Testis (tissue), 3 donors: ENCODE results near the gene MAPK8IP3. TPM values are rescaled to one million over a fixed set of nuclear protein-coding genes. Genes with fewer than 3 reads are reported as not detected.

Experiments
- DNase-seq: peaks from one replicate; pipeline ENCODE4 v3.0.0-alpha.2; 2019
- H3K27ac ChIP-seq, 2 donors: fragments of 200-600 bp; sonication (generic); one replicate each; pipeline ENCODE4 v1.5.1; 2019
- H3K27me3 ChIP-seq: fragments of 200-600 bp; sonication (generic); one replicate; pipeline ENCODE4 v1.5.1; 2019
- H3K36me3 ChIP-seq: fragments of 200-600 bp; sonication (generic); one replicate; pipeline ENCODE4 v1.5.1; 2017; ENCODE audit warnings: low read depth; ENCODE audit errors: missing control alignments
- H3K4me1 ChIP-seq: fragments of 200-600 bp; sonication (generic); one replicate; pipeline ENCODE4 v1.5.1; 2019
- H3K4me3 ChIP-seq, 2 donors: fragments of 200-600 bp; sonication (generic); one replicate each; pipeline ENCODE4 v1.5.1; 2017 to 2019
- H3K9me3 ChIP-seq: fragments of 200-600 bp; sonication (generic); one replicate; pipeline ENCODE4 v1.5.1; 2017
- POLR2A ChIP-seq: fragments of 450-650 bp; IDR thresholded peaks from one replicate; pipeline ENCODE4 v1.6.1; 2017; ENCODE audit warnings: antibody characterized with exemption, mild to moderate bottlenecking, moderate library complexity
- WGBS, 2 donors: methylation state at CpG; one replicate each; pipeline ENCODE4 v1.1.5; 2018; 5-methylcytosine and 5-hydroxymethylcytosine counted together
- intact Hi-C: fragments of 100-400 bp; cut with DNase I; formaldehyde crosslinking; loops from one replicate; pipeline ENCODE4 v1.15.1; 2023; ENCODE audit warnings: low total_unique reads
- microRNA-seq, 2 donors: library from miRNA; unstranded; fragments of <30 nt; microRNA quantifications; one replicate each; pipeline ENCODE4, GENCODE V29; 2016; ENCODE audit warnings: borderline number of aligned reads in 2 of 2, borderline replicate concordance in 1 of 2
- polyA plus RNA-seq: library from polyadenylated mRNA; stranded (reverse); fragments of 350-450 nt; fragmentation: Illumina TruSeq; extraction: RNeasy Lipid Tissue Mini Kit (QIAGEN cat#74804); gene quantifications from one replicate; pipeline ENCODE4 v1.2.3, GENCODE V29; 2014; ENCODE audit warnings: low read depth, low replicate concordance; ENCODE audit not compliant: insufficient read depth
- small RNA-seq, 2 donors: library from RNA; depleted of rRNA; stranded (forward); fragments of <200 nt; gene quantifications; one replicate each; pipeline ENCODE3, GENCODE V24; 2016
- total RNA-seq, 2 donors: library from RNA; depleted of rRNA; stranded (reverse); fragments of >200 nt; gene quantifications; one replicate each; pipeline ENCODE4 v1.2.3, GENCODE V29; 2016
- TF ChIP-seq, protein P1 (sequence below), 3 experiments: fragments of 450-650 bp in 2 of 3; fragments of 200-600 bp in 1 of 3; sonication (generic) in 1 of 3; IDR thresholded peaks; one replicate each; pipeline ENCODE4 v1.5.1; 2016 to 2019; ENCODE audit warnings: antibody characterized with exemption in 3 of 3, mild to moderate bottlenecking in 2 of 3, moderate library complexity in 1 of 3

MAPK8IP3 gene
- total and polyA plus RNA-seq, 3 donors from 2014 or later = 52.7 to 154 (median 128) TPM

DNA sequence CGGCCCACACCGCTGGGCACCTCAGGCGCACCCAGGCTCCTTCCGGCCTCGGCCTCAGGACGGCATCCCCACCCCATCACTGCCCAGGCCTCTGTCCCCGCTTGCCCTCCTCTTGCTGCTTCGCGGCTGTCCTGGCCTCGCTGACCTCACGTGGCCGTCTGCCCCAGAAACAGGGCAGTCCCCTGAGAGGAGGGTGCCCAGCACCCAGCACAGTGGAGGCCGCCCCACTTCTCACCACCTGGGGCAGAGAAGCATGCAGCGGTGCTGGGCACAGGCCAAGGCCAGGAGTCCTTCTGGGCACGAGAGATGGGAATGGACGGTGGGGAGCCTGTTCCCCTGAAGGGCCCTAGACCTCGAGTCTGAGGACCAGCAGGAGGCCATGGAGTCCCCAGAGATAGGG lies 111.7 kb downstream of the MAPK8IP3 start:
- H3K4me1 ChIP-seq = no peaks in the 10 kb centered on the region
- no peaks in the 10 kb centered on the region for H3K27me3 ChIP-seq
- no peak overlapping the region for H3K4me3 ChIP-seq
- no peak for TF ChIP-seq POLR2A
- TF ChIP-seq, protein P1, sequence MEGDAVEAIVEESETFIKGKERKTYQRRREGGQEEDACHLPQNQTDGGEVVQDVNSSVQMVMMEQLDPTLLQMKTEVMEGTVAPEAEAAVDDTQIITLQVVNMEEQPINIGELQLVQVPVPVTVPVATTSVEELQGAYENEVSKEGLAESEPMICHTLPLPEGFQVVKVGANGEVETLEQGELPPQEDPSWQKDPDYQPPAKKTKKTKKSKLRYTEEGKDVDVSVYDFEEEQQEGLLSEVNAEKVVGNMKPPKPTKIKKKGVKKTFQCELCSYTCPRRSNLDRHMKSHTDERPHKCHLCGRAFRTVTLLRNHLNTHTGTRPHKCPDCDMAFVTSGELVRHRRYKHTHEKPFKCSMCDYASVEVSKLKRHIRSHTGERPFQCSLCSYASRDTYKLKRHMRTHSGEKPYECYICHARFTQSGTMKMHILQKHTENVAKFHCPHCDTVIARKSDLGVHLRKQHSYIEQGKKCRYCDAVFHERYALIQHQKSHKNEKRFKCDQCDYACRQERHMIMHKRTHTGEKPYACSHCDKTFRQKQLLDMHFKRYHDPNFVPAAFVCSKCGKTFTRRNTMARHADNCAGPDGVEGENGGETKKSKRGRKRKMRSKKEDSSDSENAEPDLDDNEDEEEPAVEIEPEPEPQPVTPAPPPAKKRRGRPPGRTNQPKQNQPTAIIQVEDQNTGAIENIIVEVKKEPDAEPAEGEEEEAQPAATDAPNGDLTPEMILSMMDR (IDR thresholded peaks at IDR 0.05) = no peak
- no peak overlapping the region for H3K27ac ChIP-seq
- no peak for DNase-seq
- H3K9me3 ChIP-seq = no peaks in the 10 kb centered on the region
- H3K36me3 ChIP-seq = no peaks in the 10 kb centered on the region
- intact Hi-C loops = no loop called here
- 88 to 98% methylated on average over 6 to 17 of the region's 17 CpGs for WGBS, 2 donors

DNA sequence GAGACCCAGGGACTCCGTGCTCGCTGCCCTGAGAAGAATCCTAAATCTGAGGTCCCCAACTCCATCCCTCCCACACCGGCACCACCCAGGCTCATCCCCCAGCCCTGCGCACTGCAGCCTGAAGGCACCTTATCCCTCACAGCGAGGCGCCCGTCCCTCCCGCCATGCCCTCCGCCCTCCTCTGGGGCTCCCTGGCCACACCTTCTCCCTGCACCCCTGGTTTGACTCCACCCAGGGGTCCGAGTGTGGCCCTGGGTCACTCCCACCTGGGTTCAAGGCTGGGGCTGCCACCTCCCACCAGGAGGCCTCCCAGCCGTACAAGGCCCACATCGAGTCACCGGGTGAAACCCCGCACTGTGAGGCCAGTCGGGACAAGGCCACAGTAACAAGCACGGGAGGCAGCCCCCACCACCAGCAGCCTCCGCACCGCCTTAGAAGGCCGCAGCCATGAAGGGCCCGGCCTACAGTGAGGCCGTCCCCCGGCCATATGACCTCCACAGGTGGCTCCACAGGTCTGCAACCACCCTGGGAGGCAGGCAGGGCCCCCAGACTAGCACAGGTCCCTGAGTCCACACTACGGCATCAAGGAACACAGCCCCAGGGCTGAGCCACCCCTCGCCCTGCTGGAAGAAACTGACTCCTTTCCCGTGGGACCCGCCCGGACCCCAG lies 112.3 kb downstream of the MAPK8IP3 start:
- Histone ChIP-seq H3K4me1 (no peaks in the 10 kb centered on the region), H3K27me3 (no peaks in the 10 kb centered on the region), H3K4me3 (no peak overlapping the region), H3K36me3 (no peaks in the 10 kb centered on the region), H3K27ac (no peak overlapping the region), H3K9me3 (no peaks in the 10 kb centered on the region)
- intact Hi-C loops = no loop called here
- TF ChIP-seq, protein P1 (IDR thresholded peaks at IDR 0.05) = no peak
- TF ChIP-seq POLR2A = no peak
- DNase-seq = no peak
- WGBS, 2 donors = 86 to 89% methylated on average over 20 to 22 of the region's 27 CpGs

DNA sequence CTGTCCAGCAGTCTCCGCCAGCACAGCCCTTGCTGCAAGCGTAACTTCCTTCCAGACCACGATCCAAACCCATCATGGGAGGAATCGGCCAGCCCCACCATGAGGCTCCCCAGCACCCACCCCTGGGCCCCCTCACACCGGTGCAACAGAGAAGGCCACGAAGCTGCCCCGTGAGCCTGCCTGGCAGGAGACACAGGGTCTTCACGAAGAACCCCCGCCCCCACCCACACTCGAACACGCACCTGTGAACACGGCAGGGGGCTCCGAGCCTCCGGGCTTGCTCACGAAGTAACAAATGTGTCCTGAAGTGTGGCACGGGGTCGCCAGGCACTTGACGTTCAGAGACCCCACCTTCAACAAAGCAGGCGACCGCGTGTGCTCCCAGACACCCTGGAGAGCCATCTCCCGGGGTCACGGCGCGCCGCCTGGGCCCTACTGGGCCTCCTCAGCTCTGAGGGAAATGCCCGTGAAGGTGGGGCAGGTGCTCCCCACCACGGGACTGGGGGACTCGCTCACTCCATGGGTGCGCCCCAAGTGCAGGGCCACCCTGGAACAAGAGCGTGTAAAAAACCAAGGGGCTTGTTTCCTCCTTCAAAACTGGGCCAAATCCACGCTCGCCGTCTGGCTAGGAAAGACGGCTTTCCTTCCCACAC lies 113.0 kb downstream of the MAPK8IP3 start:
- intact Hi-C loops = no loop called here
- peaks cover 2% of the 10 kb centered on the region for H3K4me1 ChIP-seq
- H3K27ac ChIP-seq = no peak overlapping the region
- no peaks in the 10 kb centered on the region for H3K9me3 ChIP-seq
- DNase-seq = no peak
- H3K27me3 ChIP-seq = no peaks in the 10 kb centered on the region
- WGBS, 2 donors = 93 to 94% methylated on average over 14 to 34 of the region's 35 CpGs
- H3K4me3 ChIP-seq = no peak overlapping the region
- TF ChIP-seq, protein P1 (IDR thresholded peaks at IDR 0.05) = no peak
- TF ChIP-seq POLR2A = no peak
- H3K36me3 ChIP-seq = no peaks in the 10 kb centered on the region

DNA sequence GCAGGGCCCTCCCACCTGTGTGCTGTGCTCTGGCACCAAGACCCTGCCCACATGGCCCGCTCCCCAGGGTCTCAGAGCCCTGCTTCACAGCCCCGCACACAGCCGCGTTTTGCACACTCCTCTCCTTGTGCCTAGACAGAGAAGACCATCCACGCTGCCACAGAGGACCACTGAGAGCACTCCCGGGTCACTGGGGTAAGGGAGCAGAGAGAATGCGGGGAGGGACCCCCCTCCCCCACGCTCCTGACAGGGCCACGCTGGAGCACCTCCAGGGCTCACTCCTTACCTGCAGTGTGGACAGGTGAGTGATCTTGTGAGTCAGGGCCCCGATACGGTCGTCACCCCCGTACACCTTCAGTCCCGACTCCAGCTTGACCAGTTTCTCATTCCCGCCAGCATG lies 113.6 kb downstream of the MAPK8IP3 start:
- Histone ChIP-seq H3K4me3 (no peak overlapping the region), H3K36me3 (no peaks in the 10 kb centered on the region)
- DNase-seq = no peak

More for the DNA sequence above, 113.6 kb downstream of the MAPK8IP3 start:
- intact Hi-C loops = no loop called here
- H3K9me3 ChIP-seq = no peaks in the 10 kb centered on the region
- H3K4me1 ChIP-seq = peaks cover 9% of the 10 kb centered on the region
- TF ChIP-seq, protein P1 (IDR thresholded peaks at IDR 0.05) = no peak
- TF ChIP-seq POLR2A = no peak
- 94 to 98% methylated on average over 13 to 15 of the region's 15 CpGs for WGBS, 2 donors
- no peak overlapping the region for H3K27ac ChIP-seq
- no peaks in the 10 kb centered on the region for H3K27me3 ChIP-seq

Small RNA genes lying within 50 kb of the gene (microRNA-seq; reads per million reads assigned to microRNA genes)
- gene MIR3177 = 0 to 1.4 reads per million in 2 donors

Small RNA genes lying within 50 kb of the gene (small RNA-seq; reads per million reads assigned to genes)
- 0 reads per million in 2 donors for gene MIR3177

Other genes with a start within 250 kb of the MAPK8IP3 start
- 100 to 1,000 TPM; 152 to 160 TPM for gene CLCN7, start 231.2 kb upstream of the MAPK8IP3 start, total RNA-seq
- 79.6 TPM for gene CLCN7, start 231.2 kb upstream of the MAPK8IP3 start, polyA plus RNA-seq
- 1 to 10 TPM; 1.7 to 3.4 TPM for gene PTX4, start 217.3 kb upstream of the MAPK8IP3 start, total RNA-seq
- gene PTX4, start 217.3 kb upstream of the MAPK8IP3 start, polyA plus RNA-seq = 1.3 TPM
- 10 to 100 TPM; 45.2 to 46.0 TPM for gene TELO2, start 212.8 kb upstream of the MAPK8IP3 start, total RNA-seq
- gene TELO2, start 212.8 kb upstream of the MAPK8IP3 start, polyA plus RNA-seq = 25.7 TPM
- gene TMEM204, start 172.5 kb upstream of the MAPK8IP3 start, total RNA-seq = 10 to 100 TPM; 19.4 to 21.4 TPM
- 13.7 TPM for gene TMEM204, start 172.5 kb upstream of the MAPK8IP3 start, polyA plus RNA-seq
- gene IFT140, start 94.1 kb upstream of the MAPK8IP3 start, total RNA-seq = 10 to 100 TPM; 57.4 to 74.0 TPM
- gene IFT140, start 94.1 kb upstream of the MAPK8IP3 start, polyA plus RNA-seq = 113 TPM
- gene CRAMP1, start 93.8 kb upstream of the MAPK8IP3 start, total RNA-seq = 10 to 100 TPM; 54.8 to 65.1 TPM
- 54.1 TPM for gene CRAMP1, start 93.8 kb upstream of the MAPK8IP3 start, polyA plus RNA-seq
- 10 to 100 TPM; 25.8 to 27.9 TPM for gene JPT2, start 27.9 kb upstream of the MAPK8IP3 start, total RNA-seq
- 45.2 TPM for gene JPT2, start 27.9 kb upstream of the MAPK8IP3 start, polyA plus RNA-seq
- 100 to 1,000 TPM; 100 to 119 TPM for gene NME3, start 65.3 kb downstream of the MAPK8IP3 start, total RNA-seq
- 29.3 TPM for gene NME3, start 65.3 kb downstream of the MAPK8IP3 start, polyA plus RNA-seq
- gene EME2, start 66.6 kb downstream of the MAPK8IP3 start, total RNA-seq = 10 to 100 TPM; 20.3 to 34.2 TPM
- 12.5 TPM for gene EME2, start 66.6 kb downstream of the MAPK8IP3 start, polyA plus RNA-seq
- gene MRPS34, start 66.9 kb downstream of the MAPK8IP3 start, total RNA-seq = 10 to 100 TPM; 66.5 to 81.6 TPM
- gene MRPS34, start 66.9 kb downstream of the MAPK8IP3 start, polyA plus RNA-seq = 49.2 TPM
- gene SPSB3, start 76.4 kb downstream of the MAPK8IP3 start, total RNA-seq = 100 to 1,000 TPM; 111 to 114 TPM
- gene SPSB3, start 76.4 kb downstream of the MAPK8IP3 start, polyA plus RNA-seq = 43.8 TPM
- 10 to 100 TPM; 81.5 to 90.8 TPM for gene NUBP2, start 76.8 kb downstream of the MAPK8IP3 start, total RNA-seq
- gene NUBP2, start 76.8 kb downstream of the MAPK8IP3 start, polyA plus RNA-seq = 49.8 TPM
- 1 to 10 TPM; 3.2 to 6.7 TPM for gene IGFALS, start 87.5 kb downstream of the MAPK8IP3 start, total RNA-seq
- 0.38 TPM for gene IGFALS, start 87.5 kb downstream of the MAPK8IP3 start, polyA plus RNA-seq
- gene HAGH, start 120.6 kb downstream of the MAPK8IP3 start, total RNA-seq = 100 to 1,000 TPM; 163 to 176 TPM
- gene HAGH, start 120.6 kb downstream of the MAPK8IP3 start, polyA plus RNA-seq = 266 TPM
- gene FAHD1, start 121.0 kb downstream of the MAPK8IP3 start, total RNA-seq = 10 to 100 TPM; 57.5 to 65.8 TPM
- gene FAHD1, start 121.0 kb downstream of the MAPK8IP3 start, polyA plus RNA-seq = 20.6 TPM
- 10 to 100 TPM; 34.6 to 53.9 TPM for gene MEIOB, start 166.0 kb downstream of the MAPK8IP3 start, total RNA-seq
- 53.8 TPM for gene MEIOB, start 166.0 kb downstream of the MAPK8IP3 start, polyA plus RNA-seq
- 1 to 10 TPM in 1 of 2 donors, under 1 TPM in 1; 0.94 to 1.6 TPM for gene HS3ST6, start 212.2 kb downstream of the MAPK8IP3 start, total RNA-seq
- 0.34 TPM for gene HS3ST6, start 212.2 kb downstream of the MAPK8IP3 start, polyA plus RNA-seq
- 10 to 100 TPM; 17.5 to 19.8 TPM for gene MSRB1, start 237.0 kb downstream of the MAPK8IP3 start, total RNA-seq
- 35.2 TPM for gene MSRB1, start 237.0 kb downstream of the MAPK8IP3 start, polyA plus RNA-seq
- gene RPL3L, start 248.5 kb downstream of the MAPK8IP3 start, total RNA-seq = 1 to 10 TPM; 7.3 to 9.8 TPM
- 10.4 TPM for gene RPL3L, start 248.5 kb downstream of the MAPK8IP3 start, polyA plus RNA-seq